RWPE2 (cell line): Measurements from ENCODE around the gene LTBP4.

Source experiments
- ATAC-seq: fragments of 200-7000 bp; cut with Tn5 transposase; 3 replicates; pipeline ENCODE4 v1.9.1; 2021; ENCODE audit warnings: low read depth
- DNase-seq: peaks from one replicate; pipeline ENCODE4 v3.0.0-alpha.2; 2020; ENCODE audit warnings: low spot score
- H3K27ac ChIP-seq: fragments of 450-650 bp; 2 replicates; pipeline ENCODE4 v1.5.1; 2017; ENCODE audit warnings: mild to moderate bottlenecking; ENCODE audit not compliant: poor library complexity, severe bottlenecking
- H3K27me3 ChIP-seq: fragments of 250-450 bp; sonication (Bioruptor Pico); 2 replicates; pipeline ENCODE4 v1.5.1; 2021; ENCODE audit warnings: mild to moderate bottlenecking, moderate library complexity; ENCODE audit not compliant: insufficient read depth, poor library complexity, severe bottlenecking
- H3K36me3 ChIP-seq: fragments of 250-450 bp; sonication (Bioruptor Pico); 2 replicates; pipeline ENCODE4 v1.5.1; 2020; ENCODE audit warnings: low read depth, mild to moderate bottlenecking, moderate library complexity
- H3K4me1 ChIP-seq: fragments of 250-450 bp; sonication (Bioruptor Pico); 2 replicates; pipeline ENCODE4 v1.5.1; 2021; ENCODE audit warnings: mild to moderate bottlenecking, moderate library complexity; ENCODE audit not compliant: insufficient read depth, poor library complexity, severe bottlenecking
- H3K4me3 ChIP-seq: fragments of 250-450 bp; sonication (Bioruptor Pico); 2 replicates; pipeline ENCODE4 v1.5.1; 2021; ENCODE audit warnings: mild to moderate bottlenecking, moderate library complexity; ENCODE audit not compliant: severe bottlenecking
- H3K9me3 ChIP-seq: fragments of 250-450 bp; sonication (Bioruptor Pico); 2 replicates; pipeline ENCODE4 v1.5.1; 2021; ENCODE audit warnings: mild to moderate bottlenecking, moderate library complexity; ENCODE audit not compliant: severe bottlenecking
- CTCF ChIP-seq: fragments of 450-650 bp; IDR thresholded peaks from one replicate; pipeline ENCODE4 v1.5.1; 2017; ENCODE audit warnings: mild to moderate bottlenecking, moderate library complexity; ENCODE audit not compliant: poor library complexity, severe bottlenecking

The LTBP4 gene

GRCh38 chr19:40570313-40571004, 30.7 kb upstream of the LTBP4 start:
- ATAC-seq, result peak; percentile 80
- H3K4me3 ChIP-seq, result peak overlapping the region; percentile 34
- H3K36me3 ChIP-seq, result no peaks in the 10 kb centered on the region
- DNase-seq, result peak; percentile 99
- peaks cover 11% of the 10 kb centered on the region for H3K27me3 ChIP-seq
- peak overlapping the region; percentile 43 for H3K27ac ChIP-seq
- no peaks in the 10 kb centered on the region for H3K4me1 ChIP-seq
- TF ChIP-seq CTCF, result no peak
- no peaks in the 10 kb centered on the region for H3K9me3 ChIP-seq

DNA sequence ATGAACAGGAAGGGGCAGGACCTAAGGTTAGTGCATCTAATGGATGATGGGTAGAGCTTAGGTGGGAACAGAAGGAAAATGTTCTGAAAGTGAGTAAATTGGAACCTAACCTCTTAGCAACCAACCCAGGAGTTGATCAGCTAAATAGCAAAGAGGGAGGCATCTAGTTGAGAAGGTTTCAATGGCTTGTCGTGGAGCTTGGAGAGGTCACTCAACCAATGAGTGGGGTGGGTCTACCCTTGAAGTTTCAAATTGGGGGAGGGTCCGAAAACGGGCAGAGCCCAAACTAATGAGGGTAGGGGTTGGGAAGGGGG, 30.2 kb upstream of the LTBP4 start:
- Histone ChIP-seq H3K4me3 (no peak overlapping the region), H3K36me3 (no peaks in the 10 kb centered on the region), H3K9me3 (no peaks in the 10 kb centered on the region), H3K27ac (no peak overlapping the region), H3K4me1 (no peaks in the 10 kb centered on the region), H3K27me3 (peaks cover 11% of the 10 kb centered on the region)
- DNase-seq, result no peak
- no peak for TF ChIP-seq CTCF
- ATAC-seq, result no peak

DNA sequence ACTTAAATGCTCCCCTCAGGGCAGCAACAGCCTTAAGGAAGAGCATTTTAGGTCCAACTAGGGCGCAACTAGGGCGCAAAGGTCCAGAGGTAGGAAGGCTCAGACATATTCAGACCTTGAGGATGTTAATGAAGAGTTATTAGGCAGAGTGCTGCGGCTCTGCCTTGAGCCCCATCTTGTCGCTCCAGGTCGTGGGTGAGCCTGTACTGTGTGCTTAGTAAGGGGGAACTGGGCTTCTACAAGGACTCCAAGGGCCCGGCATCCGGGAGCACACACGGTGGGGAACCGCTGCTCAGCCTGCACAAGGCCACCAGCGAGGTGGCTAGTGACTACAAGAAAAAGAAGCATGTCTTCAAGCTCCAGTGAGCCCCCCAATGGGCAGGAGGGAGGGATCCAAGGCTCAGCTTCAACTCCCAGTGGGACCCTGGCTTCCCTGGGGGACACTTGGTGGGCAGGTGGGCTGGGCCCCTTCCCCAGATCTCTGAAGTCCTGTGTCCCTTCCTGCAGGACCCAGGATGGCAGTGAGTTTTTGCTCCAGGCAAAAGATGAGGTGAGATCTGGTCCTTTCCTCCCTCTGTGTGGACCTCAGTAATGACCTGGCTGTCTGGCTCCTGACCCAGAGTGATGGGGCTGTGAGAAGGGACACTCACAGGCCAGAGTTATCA, 29.2 kb upstream of the LTBP4 start:
- no peak overlapping the region for H3K27ac ChIP-seq

DNA sequence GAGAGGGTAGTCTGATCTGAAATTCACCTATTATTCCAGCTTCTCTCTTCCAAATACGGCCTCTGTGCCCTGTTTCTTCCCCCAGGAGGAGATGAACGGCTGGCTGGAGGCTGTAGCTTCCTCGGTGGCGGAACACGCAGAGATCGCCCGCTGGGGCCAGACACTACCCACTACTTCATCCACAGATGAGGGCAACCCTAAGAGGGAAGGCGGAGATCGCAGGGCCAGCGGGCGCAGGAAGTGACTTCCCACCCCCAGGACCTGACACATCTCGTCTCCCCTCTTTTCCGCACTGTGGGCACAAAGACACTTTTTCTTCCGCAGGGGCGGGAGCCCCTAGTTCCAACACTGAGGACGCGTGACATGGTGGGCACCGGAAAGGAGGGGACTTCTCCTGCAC, 25.8 kb upstream of the LTBP4 start:
- Histone ChIP-seq H3K36me3 (peaks cover 21% of the 10 kb centered on the region), H3K27ac (no peak overlapping the region), H3K4me3 (no peak overlapping the region), H3K27me3 (no peaks in the 10 kb centered on the region), H3K9me3 (no peaks in the 10 kb centered on the region), H3K4me1 (no peaks in the 10 kb centered on the region)
- no peak for TF ChIP-seq CTCF
- no peak for ATAC-seq
- no peak for DNase-seq

More for the DNA sequence above, 29.2 kb upstream of the LTBP4 start:
- no peak overlapping the region for H3K4me3 ChIP-seq
- DNase-seq (no peak), ATAC-seq (no peak)
- no peaks in the 10 kb centered on the region for H3K9me3 ChIP-seq
- peaks cover 11% of the 10 kb centered on the region for H3K27me3 ChIP-seq
- H3K4me1 ChIP-seq, result no peaks in the 10 kb centered on the region
- H3K36me3 ChIP-seq, result no peaks in the 10 kb centered on the region
- TF ChIP-seq CTCF, result no peak

DNA sequence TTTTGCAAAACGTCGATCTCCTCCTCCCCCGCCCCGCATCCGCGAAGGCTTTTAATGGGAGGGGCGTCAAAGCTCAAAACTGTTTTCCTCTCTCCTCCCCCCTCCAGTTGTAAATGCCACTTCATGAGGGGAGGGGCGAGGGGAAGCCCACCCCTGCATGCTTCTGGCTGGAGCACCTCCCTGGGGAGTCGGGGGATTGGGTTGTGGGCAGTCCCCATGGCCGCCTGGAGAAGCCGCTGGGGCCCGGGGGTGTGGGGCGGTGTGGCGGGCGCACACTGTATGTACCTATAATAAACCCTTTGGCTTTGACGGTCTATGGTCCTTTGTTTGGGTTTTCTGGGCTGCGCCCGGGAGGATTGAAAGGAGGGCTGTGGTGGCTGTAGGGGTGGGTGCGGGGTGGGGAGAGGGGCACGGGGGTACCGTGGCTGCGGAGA, 25.0 kb upstream of the LTBP4 start:
- TF ChIP-seq CTCF, result no peak
- Histone ChIP-seq H3K27me3 (no peaks in the 10 kb centered on the region), H3K36me3 (peaks cover 21% of the 10 kb centered on the region), H3K4me3 (peak overlapping the region; percentile 91), H3K4me1 (no peaks in the 10 kb centered on the region), H3K27ac (no peak overlapping the region), H3K9me3 (no peaks in the 10 kb centered on the region)
- ATAC-seq (peak; percentile 2; the same call in 1 of the 3 replicates), DNase-seq (no peak)
